ENCODE data around the gene RNF34. TPM values are rescaled to one million over a fixed set of nuclear protein-coding genes. Genes with fewer than 3 reads are reported as not detected.

Gene RNF34
- total and polyA plus RNA-seq, 2 donors (not counting 3 experiments of a cell fraction or from before 2014, with no cell fraction given), result 37.6 to 51.1 TPM

DNA sequence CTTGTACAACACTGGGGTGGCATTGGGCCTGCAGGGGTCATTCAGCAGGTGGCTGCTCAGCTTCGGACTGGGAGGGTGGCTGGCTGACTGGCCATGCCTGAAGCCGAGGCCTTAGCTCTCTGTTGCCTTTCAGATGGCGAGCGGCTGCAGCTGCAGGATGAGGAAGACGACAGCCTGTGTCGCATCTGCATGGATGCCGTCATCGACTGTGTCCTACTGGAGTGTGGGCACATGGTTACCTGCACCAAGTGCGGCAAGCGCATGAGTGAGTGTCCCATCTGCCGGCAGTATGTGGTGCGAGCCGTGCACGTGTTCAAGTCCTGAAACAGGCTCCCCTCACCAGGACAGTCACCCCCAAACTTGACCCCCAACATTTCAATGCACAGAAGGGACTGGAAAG is 23.3 kb downstream of the RNF34 start:
- H3K9me3 ChIP-seq (replicated peaks; ENCODE audit: control insufficient read depth, insufficient read depth, low read length), result no peaks in the 10 kb centered on the region
- intact Hi-C loops (cut with micrococcal nuclease), result no loop called here
- H3K27ac ChIP-seq (ENCODE audit: insufficient read depth, low read depth, low read length), result no peak overlapping the region
- TF ChIP-seq POLR2A (IDR thresholded peaks at IDR 0.05; ENCODE audit: low read depth, low read length) (no peak), EZH2 (IDR thresholded peaks at IDR 0.05; ENCODE audit: borderline replicate concordance, low read depth, low read length, severe bottlenecking) (no peak), GATA2 (IDR thresholded peaks at IDR 0.05; ENCODE audit: insufficient read depth, insufficient read length, low read depth, low read length) (no peak), POLR2AphosphoS5 (IDR thresholded peaks at IDR 0.05; ENCODE audit: insufficient read depth, low read depth, low read length) (no peak), JUN (IDR thresholded peaks at IDR 0.05; ENCODE audit: borderline replicate concordance, insufficient read depth, insufficient read length, low read depth) (no peak), MYC (IDR thresholded peaks at IDR 0.05; ENCODE audit: low read depth, low read length) (no peak), FOS (IDR thresholded peaks at IDR 0.05; ENCODE audit: borderline replicate concordance, insufficient read depth, low read length) (no peak)
- TF ChIP-seq, protein P1, sequence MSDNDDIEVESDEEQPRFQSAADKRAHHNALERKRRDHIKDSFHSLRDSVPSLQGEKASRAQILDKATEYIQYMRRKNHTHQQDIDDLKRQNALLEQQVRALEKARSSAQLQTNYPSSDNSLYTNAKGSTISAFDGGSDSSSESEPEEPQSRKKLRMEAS (IDR thresholded peaks at IDR 0.05; ENCODE audit: insufficient read depth, insufficient read length), result no peak
- TF ChIP-seq, protein P2, sequence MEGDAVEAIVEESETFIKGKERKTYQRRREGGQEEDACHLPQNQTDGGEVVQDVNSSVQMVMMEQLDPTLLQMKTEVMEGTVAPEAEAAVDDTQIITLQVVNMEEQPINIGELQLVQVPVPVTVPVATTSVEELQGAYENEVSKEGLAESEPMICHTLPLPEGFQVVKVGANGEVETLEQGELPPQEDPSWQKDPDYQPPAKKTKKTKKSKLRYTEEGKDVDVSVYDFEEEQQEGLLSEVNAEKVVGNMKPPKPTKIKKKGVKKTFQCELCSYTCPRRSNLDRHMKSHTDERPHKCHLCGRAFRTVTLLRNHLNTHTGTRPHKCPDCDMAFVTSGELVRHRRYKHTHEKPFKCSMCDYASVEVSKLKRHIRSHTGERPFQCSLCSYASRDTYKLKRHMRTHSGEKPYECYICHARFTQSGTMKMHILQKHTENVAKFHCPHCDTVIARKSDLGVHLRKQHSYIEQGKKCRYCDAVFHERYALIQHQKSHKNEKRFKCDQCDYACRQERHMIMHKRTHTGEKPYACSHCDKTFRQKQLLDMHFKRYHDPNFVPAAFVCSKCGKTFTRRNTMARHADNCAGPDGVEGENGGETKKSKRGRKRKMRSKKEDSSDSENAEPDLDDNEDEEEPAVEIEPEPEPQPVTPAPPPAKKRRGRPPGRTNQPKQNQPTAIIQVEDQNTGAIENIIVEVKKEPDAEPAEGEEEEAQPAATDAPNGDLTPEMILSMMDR (IDR thresholded peaks at IDR 0.05; ENCODE audit: extremely low read depth in 1 of 2, insufficient read depth in 1 of 2, low read depth in 1 of 2, low read length in 2 of 2), result no peak
- no peaks in the 10 kb centered on the region for H3K27me3 ChIP-seq (ENCODE audit: control insufficient read depth in 2 of 2, insufficient read depth in 2 of 2, low read length in 2 of 2)
- H3K9me1 ChIP-seq (replicated peaks; ENCODE audit: control insufficient read depth, extremely low read depth, insufficient read depth, low read length), result no peaks in the 10 kb centered on the region
- peaks cover 34 to 40% of the 10 kb centered on the region in 2 experiments for H3K36me3 ChIP-seq (ENCODE audit: control insufficient read depth in 2 of 2, extremely low read depth in 1 of 2, insufficient read depth in 2 of 2, low read length in 2 of 2)
- POLR2A ChIA-PET, result no interaction called here
- H3K9ac ChIP-seq (replicated peaks; ENCODE audit: extremely low read depth, insufficient read depth, low read length), result no peak overlapping the region
- no peaks in the 10 kb centered on the region for H3K4me1 ChIP-seq (ENCODE audit: control insufficient read depth, extremely low read depth, insufficient read depth, low read length)
- dilution Hi-C loops (cut with MboI; ENCODE audit: extremely low pct_ligation_motif_present, low sequenced_read_pairs), result no loop called here
- CTCF ChIA-PET, result interaction anchor here (1.7 to 2.3 kb wide), 2 partner anchors 20 to 88 kb away, joined by 4 to 8 read pairs; no protein-coding TSS in a partner anchor
- BruUV-seq (replicated peaks), result no TSS peak
- no peak for DNase-seq (ENCODE audit: low read depth, low spot score)
- H4K20me1 ChIP-seq (replicated peaks; ENCODE audit: control insufficient read depth, extremely low read depth, insufficient read depth, low read length), result no peaks in the 10 kb centered on the region
- no peak overlapping the region for H3K4me3 ChIP-seq (replicated peaks in 1 of 3; ENCODE audit: insufficient read depth in 1 of 3, low read depth in 1 of 3, low read length in 3 of 3)
- no peak overlapping the region for H2AFZ ChIP-seq (ENCODE audit: low read depth, low read length)
- H3K79me2 ChIP-seq (ENCODE audit: control insufficient read depth, insufficient read depth, low read length), result no peaks in the 10 kb centered on the region
- no peak for FAIRE-seq
- no peak overlapping the region for H3K4me2 ChIP-seq (ENCODE audit: insufficient read depth, low read length)

Measured in endothelial cell of umbilical vein (primary cell).